SJSA1 (cell line): ENCODE measurements around the gene SATB2. TPM values are rescaled to one million over a fixed set of nuclear protein-coding genes. Genes with fewer than 3 reads are reported as not detected.

Experiments used
- DNase-seq, 2 experiments: peaks; one replicate each; pipeline ENCODE4 v3.0.0-alpha.2; 2015 to 2020; ENCODE audit warnings: low spot score in 2 of 2, low read depth in 1 of 2
- H3K27ac ChIP-seq: fragments of 250-450 bp; sonication (Bioruptor Pico); 2 replicates; pipeline ENCODE4 v1.5.1; 2020; ENCODE audit warnings: mild to moderate bottlenecking, moderate library complexity
- H3K27me3 ChIP-seq: fragments of 250-450 bp; sonication (Bioruptor Pico); replicated peaks from 2 replicates; pipeline ENCODE4 v1.5.1; 2020; ENCODE audit warnings: mild to moderate bottlenecking, moderate library complexity
- H3K36me3 ChIP-seq: fragments of 250-450 bp; sonication (Bioruptor Pico); 2 replicates; pipeline ENCODE4 v1.5.1; 2020; ENCODE audit warnings: mild to moderate bottlenecking
- H3K4me1 ChIP-seq: fragments of 250-450 bp; sonication (Bioruptor Pico); replicated peaks from 2 replicates; pipeline ENCODE4 v1.6.1; 2021; ENCODE audit warnings: mild to moderate bottlenecking
- H3K4me3 ChIP-seq: fragments of 250-450 bp; sonication (Bioruptor Pico); 2 replicates; pipeline ENCODE4 v1.5.1; 2020; ENCODE audit warnings: mild to moderate bottlenecking
- H3K9me3 ChIP-seq: fragments of 250-450 bp; sonication (Bioruptor Pico); replicated peaks from 2 replicates; pipeline ENCODE4 v1.5.1; 2020; ENCODE audit warnings: mild to moderate bottlenecking
- total RNA-seq: library from RNA; depleted of rRNA; stranded (reverse); fragments of >200 nt; shearing (Covaris generic); gene quantifications from 2 replicates; pipeline ENCODE4 v1.2.3, GENCODE V29; 2014

SATB2 gene
- total RNA-seq, 1 experiment from 2014 or later, result 11.0 TPM

DNA sequence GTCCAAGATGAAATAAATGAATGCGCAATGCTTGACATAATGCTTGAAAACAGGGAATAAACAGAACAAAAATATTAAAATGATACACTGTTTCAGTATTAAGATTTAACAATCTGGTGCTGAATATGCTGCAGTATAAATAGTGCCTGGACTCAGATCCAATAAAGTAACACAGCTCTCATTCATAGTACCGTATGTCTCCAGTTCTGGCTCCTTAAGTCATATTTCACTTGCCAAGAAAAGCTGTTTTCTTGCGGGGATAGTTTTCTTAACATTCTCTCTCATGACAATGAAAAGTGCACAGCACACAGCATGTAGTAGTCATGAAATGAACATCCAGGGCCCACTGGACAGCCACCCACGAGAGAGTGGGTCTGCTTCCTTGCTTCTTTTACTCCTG is 74.7 kb downstream of the SATB2 start:
- H3K4me3 ChIP-seq, result no peak overlapping the region
- H3K27me3 ChIP-seq, result no peaks in the 10 kb centered on the region
- no peak overlapping the region for H3K27ac ChIP-seq
- H3K36me3 ChIP-seq, result peaks cover 23% of the 10 kb centered on the region
- no peaks in the 10 kb centered on the region for H3K9me3 ChIP-seq
- DNase-seq, result no peak
- H3K4me1 ChIP-seq, result peaks cover 15% of the 10 kb centered on the region

DNA sequence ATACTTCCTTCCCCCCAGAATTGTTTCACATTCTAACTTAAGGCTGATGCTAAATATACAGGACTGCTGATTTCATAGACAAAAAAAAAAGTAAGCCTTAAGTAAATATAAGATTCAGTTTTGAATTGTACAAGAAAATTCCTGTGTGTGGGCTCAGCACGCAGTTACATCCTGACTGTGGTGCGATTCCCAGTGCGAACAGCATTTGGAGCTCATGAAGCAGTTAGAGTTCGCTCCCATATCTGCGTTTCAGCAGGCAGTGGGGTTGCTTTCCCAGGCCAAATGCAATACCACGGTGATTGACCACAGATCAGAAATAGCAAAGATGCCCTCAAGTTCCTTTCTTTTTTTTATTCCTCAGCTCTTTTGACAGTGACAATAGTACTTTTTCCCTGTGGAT is 75.6 kb downstream of the SATB2 start:
- DNase-seq, result peak; percentile 43 to 44
- H3K36me3 ChIP-seq, result peaks cover 30% of the 10 kb centered on the region
- H3K27ac ChIP-seq, result peak overlapping the region; percentile 44
- H3K4me3 ChIP-seq, result no peak overlapping the region
- H3K4me1 ChIP-seq, result peaks cover 15% of the 10 kb centered on the region
- no peaks in the 10 kb centered on the region for H3K27me3 ChIP-seq
- H3K9me3 ChIP-seq, result no peaks in the 10 kb centered on the region

DNA sequence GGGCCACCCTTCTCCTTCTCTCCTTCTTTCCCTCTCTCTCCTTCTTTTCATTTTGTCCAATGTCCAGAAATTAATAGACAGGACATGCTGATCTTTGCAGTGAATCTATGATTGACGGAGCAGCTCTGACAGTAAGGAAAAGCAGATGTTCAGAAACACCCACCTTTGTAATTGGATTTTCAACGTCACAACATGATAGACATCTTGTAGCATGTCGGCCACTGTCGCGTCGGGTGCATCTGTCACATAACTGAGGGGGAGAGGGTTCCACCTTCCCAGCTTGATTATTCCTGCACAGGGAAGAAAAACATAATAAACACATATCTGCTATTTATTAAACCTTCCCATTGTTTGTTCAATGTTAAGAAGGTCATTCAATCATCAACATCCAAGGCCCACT is 76.2 kb downstream of the SATB2 start:
- no peak overlapping the region for H3K4me3 ChIP-seq
- H3K36me3 ChIP-seq, result peaks cover 35% of the 10 kb centered on the region
- H3K27me3 ChIP-seq, result no peaks in the 10 kb centered on the region
- DNase-seq, result no peak
- H3K27ac ChIP-seq, result peak overlapping the region; percentile 44; the same call in 1 of the 2 replicates
- H3K4me1 ChIP-seq, result peaks cover 15% of the 10 kb centered on the region
- no peaks in the 10 kb centered on the region for H3K9me3 ChIP-seq

DNA sequence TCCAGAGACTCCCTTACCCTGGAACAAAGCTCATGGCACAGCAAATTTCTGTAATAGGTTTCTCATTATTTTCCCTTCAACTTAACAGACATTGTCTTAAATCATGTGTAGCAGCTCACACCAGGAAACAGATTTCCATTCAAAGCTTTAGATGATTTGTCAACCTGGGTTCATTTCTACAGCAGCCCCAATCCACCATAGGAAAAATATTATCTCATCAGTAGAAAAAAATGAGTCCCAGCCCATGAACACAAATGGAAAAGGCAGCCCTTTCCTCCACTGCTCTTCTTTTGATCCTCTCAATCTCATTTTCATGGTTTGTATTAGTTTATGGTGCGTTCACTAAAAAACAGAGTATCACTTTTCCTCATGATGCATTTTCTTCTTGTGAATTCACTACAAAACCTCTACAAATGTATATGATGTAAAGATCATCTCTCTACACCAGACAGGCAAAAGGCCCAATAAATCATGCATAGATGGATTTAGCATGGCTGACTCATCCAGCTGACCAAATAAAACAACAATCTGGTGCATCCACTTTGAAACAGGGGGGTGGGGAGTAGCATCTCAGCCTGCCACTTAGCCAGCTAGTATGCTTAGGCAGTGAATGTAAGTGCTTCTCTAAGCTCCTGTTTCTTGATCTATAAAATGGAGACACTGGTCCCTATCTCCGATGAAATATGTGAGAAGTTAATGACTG is 78.6 kb downstream of the SATB2 start:
- H3K4me3 ChIP-seq, result no peak overlapping the region
- H3K36me3 ChIP-seq, result peaks cover 50% of the 10 kb centered on the region
- no peak overlapping the region for H3K27ac ChIP-seq
- H3K9me3 ChIP-seq, result no peaks in the 10 kb centered on the region
- no peaks in the 10 kb centered on the region for H3K27me3 ChIP-seq
- peaks cover 15% of the 10 kb centered on the region for H3K4me1 ChIP-seq
- no peak for DNase-seq

DNA sequence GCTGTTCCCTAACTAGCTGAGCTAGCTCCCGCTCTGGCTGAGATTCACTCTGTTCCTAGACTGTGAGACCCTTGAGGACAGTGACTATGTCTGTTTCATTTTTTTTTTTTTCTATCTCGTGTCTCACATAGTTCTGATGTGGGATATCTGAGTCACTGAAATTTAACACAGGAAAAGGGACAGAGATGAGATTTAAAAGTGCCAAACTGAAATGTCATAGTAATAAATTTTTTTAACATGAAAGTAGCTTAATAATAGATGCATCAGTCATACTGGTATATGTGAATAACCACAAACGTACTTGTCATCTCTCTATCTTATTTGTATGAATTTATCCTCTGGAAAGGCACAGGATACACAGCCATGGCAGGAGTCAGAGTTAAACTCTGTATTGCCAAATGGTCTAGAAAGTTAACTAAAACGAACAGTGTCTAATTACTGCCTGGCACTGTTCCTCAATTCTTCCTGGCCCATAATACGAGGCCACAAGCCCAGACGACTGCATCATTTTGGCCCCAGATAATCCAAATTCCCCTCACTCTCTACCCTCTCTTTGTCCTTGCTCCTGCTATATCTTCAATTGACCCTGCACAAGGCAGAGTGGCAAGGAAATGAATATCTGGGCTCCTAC is 87.5 kb downstream of the SATB2 start:
- DNase-seq, result peak in 1 of 2 experiments; percentile 24

DNA sequence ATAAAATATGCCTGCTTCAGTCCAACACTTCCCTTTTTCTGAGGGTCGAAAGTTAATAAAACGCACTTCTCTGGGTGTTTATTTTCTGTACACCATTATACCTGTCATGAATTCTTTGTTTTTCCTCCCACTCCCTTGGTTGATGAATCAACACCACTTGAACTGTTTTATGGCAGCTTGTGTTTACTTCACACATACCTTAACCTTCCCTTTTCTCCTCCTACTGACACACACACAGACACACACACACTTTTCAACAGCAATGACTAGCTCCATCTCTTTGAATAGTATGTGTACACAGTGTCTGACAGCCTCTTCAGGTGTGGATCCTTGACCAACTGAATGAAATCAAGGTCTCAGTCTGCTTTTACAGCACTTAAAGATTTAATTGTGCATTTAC is 91.3 kb downstream of the SATB2 start:
- H3K4me1 ChIP-seq, result peaks cover 29% of the 10 kb centered on the region
- peak; percentile 44 to 72 for DNase-seq

More for the DNA sequence above, 87.5 kb downstream of the SATB2 start:
- Histone ChIP-seq H3K9me3 (no peaks in the 10 kb centered on the region), H3K4me3 (no peak overlapping the region), H3K27ac (peak overlapping the region; percentile 50), H3K27me3 (no peaks in the 10 kb centered on the region), H3K4me1 (peaks cover 29% of the 10 kb centered on the region), H3K36me3 (peaks cover 42% of the 10 kb centered on the region)

DNA sequence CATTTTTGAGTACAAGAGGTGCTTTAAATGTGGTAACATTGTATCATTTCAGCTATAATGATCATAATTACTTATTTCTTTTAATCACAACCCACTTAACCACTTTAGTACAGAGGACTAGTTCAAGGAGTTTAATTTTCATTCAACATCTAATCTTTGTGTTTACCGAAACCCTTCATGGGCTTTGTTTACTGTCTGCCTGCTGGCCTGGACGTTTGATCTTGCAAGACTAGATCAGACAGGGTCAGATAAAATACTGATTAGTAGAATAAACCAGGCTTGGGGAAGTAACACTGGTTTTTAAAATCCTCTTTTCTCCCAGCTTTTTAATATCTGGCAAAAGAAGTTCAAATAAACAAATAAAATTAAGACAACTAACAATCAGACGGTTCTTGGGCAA is 93.6 kb downstream of the SATB2 start:
- H3K9me3 ChIP-seq, result no peaks in the 10 kb centered on the region
- H3K27me3 ChIP-seq, result no peaks in the 10 kb centered on the region
- no peak overlapping the region for H3K27ac ChIP-seq
- peaks cover 19% of the 10 kb centered on the region for H3K4me1 ChIP-seq
- H3K36me3 ChIP-seq, result peaks cover 17% of the 10 kb centered on the region
- no peak overlapping the region for H3K4me3 ChIP-seq
- no peak for DNase-seq

More for the DNA sequence above, 91.3 kb downstream of the SATB2 start:
- Histone ChIP-seq H3K4me3 (no peak overlapping the region), H3K27ac (peak overlapping the region; percentile 24), H3K27me3 (no peaks in the 10 kb centered on the region), H3K9me3 (no peaks in the 10 kb centered on the region), H3K36me3 (peaks cover 19% of the 10 kb centered on the region)

DNA sequence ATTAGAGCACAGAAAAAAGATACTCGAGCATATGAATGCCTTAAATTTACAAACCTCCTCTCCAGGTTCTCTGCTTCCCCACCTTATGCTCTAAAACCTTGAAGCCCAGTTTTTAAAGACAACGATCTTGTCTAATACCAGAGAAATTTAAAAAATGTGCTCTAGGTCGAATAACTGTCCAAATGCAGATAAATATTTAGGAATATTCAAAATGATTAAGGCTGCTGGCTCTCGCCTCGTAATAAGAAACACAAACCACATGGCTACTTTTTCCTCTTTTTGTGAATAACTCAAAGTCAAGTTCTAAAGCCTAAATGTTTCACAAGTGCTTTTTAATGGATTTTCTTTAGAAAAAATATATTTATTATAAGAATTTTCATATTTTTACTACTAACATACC is 101.3 kb downstream of the SATB2 start:
- no peaks in the 10 kb centered on the region for H3K9me3 ChIP-seq
- peaks cover 4% of the 10 kb centered on the region for H3K4me1 ChIP-seq
- no peaks in the 10 kb centered on the region; the same call in 1 of the 2 replicates for H3K36me3 ChIP-seq
- no peak overlapping the region for H3K27ac ChIP-seq
- DNase-seq, result no peak
- no peaks in the 10 kb centered on the region for H3K27me3 ChIP-seq
- H3K4me3 ChIP-seq, result no peak overlapping the region

DNA sequence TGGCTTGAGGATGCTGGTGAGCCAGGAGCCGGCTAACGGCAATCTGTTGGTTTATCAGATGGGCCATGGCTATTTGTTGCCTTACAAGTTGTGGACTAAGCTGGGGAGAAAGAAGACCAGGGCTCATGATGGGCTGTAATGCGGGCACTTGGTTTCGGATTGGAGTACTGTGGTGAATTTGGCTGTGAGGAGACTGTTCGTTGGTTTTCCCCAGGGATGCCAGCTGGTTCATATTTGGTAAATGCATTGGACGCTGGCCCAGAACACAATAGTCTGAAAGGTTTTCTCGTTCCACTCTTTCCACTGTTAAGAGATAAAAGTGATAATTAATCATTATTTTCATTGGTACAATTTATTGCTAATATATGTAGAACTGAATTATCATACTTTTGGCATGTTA is 108.9 kb downstream of the SATB2 start:
- H3K27me3 ChIP-seq, result no peaks in the 10 kb centered on the region

DNA sequence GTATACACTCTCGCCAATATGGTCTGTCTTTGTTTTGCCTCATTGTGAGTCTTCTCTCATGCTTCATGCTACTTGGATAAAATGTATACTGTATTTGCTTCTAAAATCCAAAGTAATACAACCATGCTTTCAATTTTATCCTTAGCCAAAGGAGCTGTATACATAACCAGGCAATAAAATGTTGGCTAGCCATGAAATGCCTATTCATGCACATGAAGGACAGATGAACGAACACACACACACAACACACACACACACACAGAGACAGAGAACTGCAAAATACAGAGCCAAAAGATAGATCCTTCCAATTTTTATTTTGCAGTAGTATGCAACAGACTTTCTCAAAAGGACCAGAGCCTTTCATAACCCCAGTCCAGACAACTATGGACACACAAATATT is 113.7 kb downstream of the SATB2 start:
- Histone ChIP-seq H3K4me1 (no peaks in the 10 kb centered on the region), H3K36me3 (peaks cover 19% of the 10 kb centered on the region), H3K4me3 (no peak overlapping the region), H3K27me3 (no peaks in the 10 kb centered on the region), H3K9me3 (no peaks in the 10 kb centered on the region), H3K27ac (no peak overlapping the region)
- DNase-seq, result no peak

More for the DNA sequence above, 108.9 kb downstream of the SATB2 start:
- H3K36me3 ChIP-seq, result peaks cover 19% of the 10 kb centered on the region
- H3K9me3 ChIP-seq, result no peaks in the 10 kb centered on the region
- DNase-seq, result no peak
- no peaks in the 10 kb centered on the region for H3K4me1 ChIP-seq
- no peak overlapping the region for H3K4me3 ChIP-seq
- no peak overlapping the region for H3K27ac ChIP-seq

DNA sequence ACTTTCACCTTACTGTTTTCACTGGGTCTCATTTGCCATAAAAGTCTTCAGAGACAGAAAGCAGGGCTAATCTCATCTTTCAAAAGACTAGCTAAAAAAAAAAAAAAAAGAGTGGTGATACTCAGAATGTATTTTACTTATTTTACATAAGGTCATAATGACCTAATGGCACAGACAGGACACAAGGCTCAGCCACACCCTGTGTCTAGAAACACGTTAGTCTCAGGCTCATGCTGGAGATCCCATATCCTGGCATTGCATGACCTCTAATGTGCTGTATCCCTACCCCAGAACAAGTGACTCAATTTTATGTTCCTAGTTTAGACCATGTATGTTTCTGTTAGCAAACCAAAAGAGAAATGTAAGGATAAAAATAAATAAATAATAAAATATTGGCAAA is 115.4 kb downstream of the SATB2 start:
- H3K4me3 ChIP-seq, result no peak overlapping the region
- no peaks in the 10 kb centered on the region for H3K4me1 ChIP-seq
- no peak for DNase-seq
- H3K27me3 ChIP-seq, result no peaks in the 10 kb centered on the region
- no peak overlapping the region for H3K27ac ChIP-seq
- no peaks in the 10 kb centered on the region for H3K9me3 ChIP-seq
- peaks cover 5% of the 10 kb centered on the region; the same call in 1 of the 2 replicates for H3K36me3 ChIP-seq

DNA sequence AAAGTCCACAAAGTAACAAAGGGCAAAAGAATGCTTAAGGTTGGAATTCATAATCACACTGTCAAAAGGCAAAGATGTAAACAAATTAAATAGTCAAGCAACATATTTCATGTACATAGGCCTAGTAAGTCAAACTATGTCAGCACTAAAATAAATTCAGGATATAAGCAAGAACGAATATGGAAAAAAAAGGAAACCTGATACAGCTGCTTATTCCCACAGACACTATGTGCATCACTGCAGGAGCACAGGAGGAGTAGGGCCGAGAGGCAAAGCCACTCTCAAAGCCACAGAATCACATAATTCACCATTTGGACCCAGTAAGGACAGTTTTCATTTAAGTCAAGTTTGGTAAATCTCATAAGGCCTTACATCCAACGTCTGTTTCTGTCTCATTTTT is 116.6 kb downstream of the SATB2 start:
- no peak for DNase-seq
- no peaks in the 10 kb centered on the region for H3K36me3 ChIP-seq
- no peak overlapping the region for H3K27ac ChIP-seq

DNA sequence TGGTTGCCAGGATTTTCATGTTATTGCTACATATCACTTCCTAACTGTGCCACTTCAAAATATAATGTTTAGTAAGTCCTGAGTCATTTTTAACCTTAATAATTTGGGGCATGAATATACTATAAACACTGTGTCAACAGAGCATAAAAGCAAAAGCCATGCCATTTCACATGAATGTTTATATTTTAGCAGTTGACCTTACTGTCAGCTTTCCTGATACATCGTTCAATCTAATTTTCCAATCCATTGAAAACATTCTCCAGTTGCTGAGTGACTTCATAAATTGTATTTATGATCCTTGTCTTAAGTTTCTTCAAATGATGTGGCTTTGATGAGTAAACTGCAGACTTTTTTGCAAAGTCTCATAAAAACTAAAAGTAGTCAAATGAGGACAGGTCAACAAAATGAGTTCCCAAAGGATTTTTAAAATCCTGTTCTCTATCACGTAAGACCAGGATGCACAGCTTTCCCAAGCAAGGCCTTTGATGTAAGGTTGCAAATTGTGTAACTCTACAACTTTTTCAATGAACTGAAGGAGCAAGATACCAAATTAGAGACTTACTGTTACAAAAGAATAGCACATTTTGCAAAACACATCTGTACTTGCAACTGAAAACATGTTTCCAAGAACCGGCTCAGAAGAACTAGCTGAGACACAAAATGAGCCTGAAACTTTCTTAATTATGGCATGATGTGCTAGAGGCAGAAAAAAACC is 117.7 kb downstream of the SATB2 start:
- Histone ChIP-seq H3K9me3 (no peaks in the 10 kb centered on the region), H3K27ac (no peak overlapping the region), H3K4me3 (no peak overlapping the region), H3K4me1 (no peaks in the 10 kb centered on the region), H3K27me3 (no peaks in the 10 kb centered on the region), H3K36me3 (no peaks in the 10 kb centered on the region)
- no peak for DNase-seq

More for the DNA sequence above, 116.6 kb downstream of the SATB2 start:
- no peak overlapping the region for H3K4me3 ChIP-seq
- no peaks in the 10 kb centered on the region for H3K9me3 ChIP-seq
- no peaks in the 10 kb centered on the region for H3K4me1 ChIP-seq
- H3K27me3 ChIP-seq, result no peaks in the 10 kb centered on the region

DNA sequence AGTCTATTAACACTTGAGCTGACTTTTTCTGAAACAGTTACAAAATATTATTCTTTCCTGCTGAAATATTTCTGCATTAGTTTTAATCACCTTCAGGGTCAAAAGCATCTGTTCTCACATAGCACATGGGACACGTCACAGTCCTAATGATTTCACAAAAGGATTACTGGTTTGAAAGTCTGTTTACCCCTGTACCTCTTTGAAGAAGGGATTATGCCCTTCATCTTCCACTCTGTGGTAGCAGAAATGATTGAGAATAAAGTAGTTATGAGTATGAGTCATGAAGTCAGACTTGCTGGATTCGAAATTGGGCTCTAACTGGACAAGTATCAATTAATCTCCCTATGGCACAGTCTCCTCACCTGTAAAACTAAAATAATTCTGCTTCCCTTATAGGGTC is 121.2 kb downstream of the SATB2 start:
- no peaks in the 10 kb centered on the region for H3K4me1 ChIP-seq
- H3K27ac ChIP-seq, result no peak overlapping the region
- H3K9me3 ChIP-seq, result no peaks in the 10 kb centered on the region
- no peak overlapping the region for H3K4me3 ChIP-seq
- H3K36me3 ChIP-seq, result no peaks in the 10 kb centered on the region
- no peak for DNase-seq
- H3K27me3 ChIP-seq, result no peaks in the 10 kb centered on the region
